OCI-M2 (cell line): ENCODE data around the gene NLK.
"Not testable (repeated sequence)": the region's sequence is repeated elsewhere in the genome, so short reads cannot be mapped to it uniquely, and the experiment has no call there.

ENCODE experiments used
- DNase-seq: peaks from one replicate; lab custom pipeline; 2025; ENCODE audit not compliant: unreplicated experiment; lab: John Stamatoyannopoulos, UW

NLK gene

GRCh38 chr17:28042657-28042720 lies at the start of gene NLK:
Gene NLK (plus strand): TSS chr17:28042677. CDS start chr17:28042874, 197 bp downstream.
- DNase-seq, result no peak

DNA sequence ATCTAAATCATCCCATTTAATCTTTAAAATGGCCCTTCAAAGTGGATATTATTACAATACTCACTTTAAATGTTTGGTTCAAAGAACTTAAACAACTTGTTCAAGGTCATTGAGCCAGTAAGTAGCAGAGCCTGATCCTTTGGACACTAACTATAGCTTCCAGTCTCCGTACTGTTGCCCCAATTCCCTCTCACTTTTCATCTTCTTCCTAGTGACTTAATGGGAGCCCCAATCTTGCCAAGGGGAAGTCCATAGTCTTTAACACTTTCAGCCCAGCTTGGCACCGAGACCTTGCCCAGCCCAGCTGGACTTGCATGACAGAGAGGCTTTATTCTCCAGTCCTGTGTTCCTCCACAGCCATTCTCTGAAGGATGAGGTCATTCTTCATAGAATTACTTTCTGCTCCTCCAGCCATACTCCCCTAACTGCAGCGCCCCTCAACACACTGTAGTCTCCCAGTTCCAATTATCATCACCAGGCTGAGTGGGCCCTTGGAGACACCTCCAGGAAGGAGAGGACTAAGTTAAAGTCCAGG lies 49.2 kb upstream of the NLK start:
- no peak for DNase-seq

DNA sequence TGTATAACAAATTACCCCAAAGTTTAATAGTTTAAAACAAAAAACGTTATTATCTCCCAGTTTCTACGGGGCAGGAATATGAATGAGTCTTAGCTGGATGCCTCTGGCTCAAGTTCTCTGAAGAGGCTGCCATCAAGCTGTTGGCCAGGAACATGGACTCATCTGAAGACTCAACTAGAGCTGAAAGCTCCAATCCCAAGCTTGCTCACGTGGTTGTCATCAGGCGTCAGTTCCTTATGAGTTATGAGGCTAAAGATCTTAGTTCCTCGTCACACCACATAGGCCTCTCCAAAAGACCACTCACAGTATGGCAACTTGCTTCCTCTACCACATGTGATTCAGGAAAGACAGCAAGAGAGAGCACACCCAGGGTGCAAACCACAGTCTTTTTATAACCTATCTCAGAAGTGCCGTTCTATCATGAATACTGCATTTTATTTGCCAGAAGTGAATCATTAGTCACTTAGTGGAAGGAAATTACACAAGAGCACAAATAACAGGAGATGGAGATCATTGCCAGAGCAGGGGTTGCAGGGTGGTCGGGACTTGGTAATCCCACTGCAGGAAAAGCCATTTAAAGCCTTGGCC lies 48.7 kb upstream of the NLK start:
- no peak for DNase-seq

DNA sequence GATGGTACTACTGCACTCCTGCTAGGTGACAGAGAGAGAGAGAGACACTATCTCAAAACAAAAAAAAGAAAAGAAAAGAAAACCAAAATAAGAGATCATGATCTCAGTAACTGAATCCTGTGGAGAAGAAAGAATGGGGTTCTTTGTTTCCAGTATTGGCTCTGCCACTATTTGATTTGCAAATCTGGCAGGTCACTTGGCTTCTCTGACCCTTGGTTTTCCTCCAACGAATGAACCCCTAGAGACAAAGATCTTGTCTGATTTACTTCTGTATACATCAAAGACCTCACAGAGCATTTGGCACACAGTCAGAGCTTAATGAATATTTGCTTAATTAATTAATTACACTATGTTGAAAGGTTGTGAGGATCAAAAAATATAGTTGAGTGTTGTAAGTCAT lies 47.9 kb upstream of the NLK start:
- DNase-seq, result no peak

DNA sequence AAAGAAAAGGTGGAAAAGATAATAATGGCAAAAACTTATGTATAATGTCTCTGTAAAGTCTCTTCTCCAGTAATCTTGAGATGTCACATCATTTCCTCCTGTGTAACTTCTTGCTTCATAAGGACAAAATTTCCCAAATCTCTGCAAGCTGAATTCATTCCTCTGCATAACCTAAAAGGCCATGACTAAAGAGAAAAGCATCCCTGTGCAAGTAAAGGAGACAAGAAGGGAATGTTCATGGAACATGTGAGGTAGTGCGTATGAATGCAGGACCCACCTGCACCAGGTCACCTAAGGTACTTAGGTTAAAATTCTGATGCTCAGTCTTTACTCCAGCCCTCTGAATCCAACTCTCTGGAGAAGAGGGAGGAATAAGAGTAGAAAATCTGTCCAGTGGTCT lies 46.9 kb upstream of the NLK start:
- DNase-seq, result no peak

GRCh38 chr17:27996202-27997043 lies 46.1 kb upstream of the NLK start:
- no peak for DNase-seq

DNA sequence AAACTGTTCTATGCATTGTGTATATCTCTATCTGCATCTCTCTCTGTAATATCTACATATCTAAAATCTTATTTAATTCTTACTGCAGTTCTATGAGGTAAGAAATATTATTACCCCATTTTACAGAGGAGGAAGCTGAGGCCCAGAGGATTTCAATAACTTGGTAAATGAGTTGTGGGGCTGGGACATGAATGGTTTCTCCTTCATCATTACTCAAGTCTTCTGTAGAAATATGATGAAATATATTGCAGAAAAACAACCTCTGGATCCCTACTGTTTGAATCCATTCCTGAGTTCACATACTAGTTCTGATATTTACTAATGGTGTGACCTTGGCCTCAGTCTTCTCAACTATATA lies 45.5 kb upstream of the NLK start:
- DNase-seq, result no peak

GRCh38 chr17:27997522-27997921 lies 45.0 kb upstream of the NLK start:
- no peak for DNase-seq

- DNase-seq, result no peak
Observed at GRCh38 chr17:28001149-28001548, 41.3 kb upstream of the NLK start.

DNA sequence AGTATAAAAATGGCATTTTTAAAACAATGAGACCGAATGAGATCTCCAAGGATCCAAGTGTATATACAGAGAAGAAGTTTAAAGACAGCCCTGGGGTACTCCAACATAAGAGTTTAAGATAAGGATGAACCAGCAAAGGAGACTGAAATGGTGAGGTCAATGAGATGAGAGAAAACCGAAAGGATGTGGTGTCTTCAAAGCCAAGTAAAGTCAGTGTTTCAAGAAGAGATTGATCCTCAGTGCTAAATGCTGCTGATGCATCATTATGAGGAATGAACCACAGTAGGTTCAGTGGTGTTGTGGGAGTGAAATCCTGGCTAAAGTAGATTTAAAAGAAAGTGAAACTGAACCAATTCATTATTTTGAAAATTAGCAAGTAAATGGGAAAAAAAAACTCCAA lies 38.1 kb upstream of the NLK start:
- no peak for DNase-seq

GRCh38 chr17:28007925-28008324 lies 34.6 kb upstream of the NLK start:
- DNase-seq, result not testable (repeated sequence)

GRCh38 chr17:28008513-28008912 lies 34.0 kb upstream of the NLK start:
- no peak for DNase-seq

DNA sequence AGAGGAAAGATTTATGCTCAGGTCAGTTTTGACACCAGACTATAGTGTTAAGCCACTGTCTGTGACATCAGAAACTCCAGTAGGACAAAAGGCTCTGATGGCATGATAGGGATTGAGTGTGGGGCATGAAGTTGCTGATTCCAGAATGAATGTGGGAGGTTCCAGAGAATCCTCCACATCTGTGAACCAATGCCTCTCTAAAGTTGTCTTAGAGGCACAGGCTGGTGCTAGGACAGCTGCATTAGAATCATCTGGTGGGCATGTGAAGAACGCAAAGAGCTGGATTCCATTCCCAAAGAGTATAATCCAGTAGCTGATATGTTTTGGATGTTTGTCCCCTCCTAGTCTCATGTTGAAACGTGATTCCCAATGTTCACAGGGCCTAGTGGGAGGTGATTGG lies 32.1 kb upstream of the NLK start:
- no peak for DNase-seq

DNA sequence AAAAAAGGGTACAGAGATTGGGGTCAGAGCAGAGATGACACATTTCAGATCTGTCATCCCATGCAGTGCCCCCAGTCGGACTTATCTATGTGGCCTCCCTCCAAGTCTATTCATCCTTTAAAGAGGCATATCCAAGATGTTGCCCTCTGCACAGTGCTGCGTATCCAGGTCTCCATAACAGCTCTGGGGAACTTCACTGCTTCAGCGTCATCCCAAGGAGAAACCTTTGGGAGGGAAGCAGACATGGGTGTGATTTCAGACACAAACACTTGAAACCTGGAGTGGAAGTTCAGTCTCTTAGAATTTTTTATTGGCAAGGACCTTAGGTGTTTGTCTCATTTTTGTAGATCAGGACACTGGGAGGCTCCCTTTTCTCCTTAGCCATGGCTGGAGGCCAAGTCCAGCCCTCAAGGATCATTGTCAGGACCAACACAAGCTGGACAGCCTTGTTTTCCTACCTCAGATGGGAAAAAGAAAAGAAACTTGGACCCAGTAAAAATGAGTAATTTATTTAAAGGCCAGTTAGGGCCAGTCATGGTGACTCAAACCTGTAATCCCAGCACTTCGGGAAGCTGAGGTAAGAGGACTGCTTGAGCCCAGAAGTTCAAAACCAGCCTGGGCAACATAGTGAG lies 23.9 kb upstream of the NLK start:
- DNase-seq, result no peak

DNA sequence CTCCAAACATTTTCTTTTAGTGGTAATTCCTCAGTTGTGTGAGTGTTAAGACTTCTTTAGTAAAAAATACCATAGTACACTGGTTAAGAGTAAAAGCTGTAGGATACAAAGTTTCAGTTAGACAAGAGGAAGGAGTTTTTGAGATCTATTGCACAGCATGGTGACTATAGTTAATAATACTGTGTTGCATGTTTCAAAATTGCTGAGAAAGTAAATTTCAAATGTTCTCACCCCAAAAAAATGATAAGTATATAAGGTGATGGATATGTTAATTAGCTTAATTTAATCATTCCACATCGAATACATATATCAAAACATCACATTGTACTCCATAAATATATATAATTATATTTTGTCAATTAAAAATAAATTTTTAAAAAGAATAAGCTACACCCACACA lies 22.0 kb upstream of the NLK start:
- DNase-seq, result no peak

GRCh38 chr17:28029044-28029443 lies 13.4 kb upstream of the NLK start:
- no peak for DNase-seq

DNA sequence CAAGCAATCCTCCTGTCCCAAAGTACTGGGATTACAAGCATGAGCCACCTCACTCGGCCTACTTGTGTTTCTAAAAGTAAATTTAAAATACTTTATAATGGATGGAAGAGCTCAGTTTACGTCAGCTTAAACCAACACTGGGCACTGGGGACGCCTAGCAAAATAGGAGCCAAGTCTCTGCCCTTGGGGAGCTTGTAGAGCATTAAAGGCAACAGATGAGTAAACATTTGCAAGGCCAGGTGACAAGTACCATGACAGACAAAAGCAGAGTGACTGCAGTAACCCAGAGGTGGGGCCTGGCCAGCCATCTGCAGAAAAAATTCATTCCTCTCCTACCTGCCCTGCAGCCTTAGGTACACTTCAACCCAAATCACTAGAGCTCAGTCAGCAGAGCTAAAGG lies 12.1 kb upstream of the NLK start:
- no peak for DNase-seq

GRCh38 chr17:28031174-28031573 lies 11.3 kb upstream of the NLK start:
- no peak for DNase-seq

DNA sequence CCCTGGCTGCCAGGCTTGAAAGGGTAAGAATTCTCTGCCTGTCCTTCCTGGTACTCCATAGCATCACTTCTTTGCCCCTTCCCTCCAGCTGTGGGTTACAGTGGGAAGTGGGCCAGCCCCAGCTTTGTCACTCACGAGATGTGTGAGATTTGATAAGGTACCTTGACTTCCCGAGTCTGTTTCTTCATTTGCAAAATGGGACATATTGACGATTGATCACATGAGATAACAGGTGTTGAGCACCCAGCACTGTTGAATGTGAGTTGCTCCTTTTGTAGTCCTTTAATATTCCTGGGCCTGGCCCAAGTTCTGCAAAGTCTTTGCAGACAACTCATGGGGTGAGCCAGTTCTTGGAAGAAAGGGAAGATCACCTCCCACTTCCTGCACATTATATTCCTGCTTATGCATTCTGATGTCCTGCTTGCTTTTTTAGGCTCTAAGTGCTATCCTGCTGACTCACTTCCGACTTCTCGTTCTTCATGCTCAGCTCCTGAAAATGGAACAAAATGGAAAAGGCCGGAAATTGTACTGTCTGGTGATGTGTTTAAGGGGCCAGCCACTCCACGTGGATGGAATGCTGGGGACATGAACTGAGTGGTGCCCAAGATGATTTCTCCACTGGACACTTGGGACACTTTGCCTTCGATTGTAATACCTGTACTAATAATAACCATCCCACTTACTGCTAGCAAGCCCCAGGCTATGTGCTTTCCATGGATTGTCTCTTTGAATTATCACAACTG lies 8.3 kb upstream of the NLK start:
- no peak for DNase-seq

GRCh38 chr17:28035452-28035851 lies 7.0 kb upstream of the NLK start:
- not testable (repeated sequence) for DNase-seq

DNA sequence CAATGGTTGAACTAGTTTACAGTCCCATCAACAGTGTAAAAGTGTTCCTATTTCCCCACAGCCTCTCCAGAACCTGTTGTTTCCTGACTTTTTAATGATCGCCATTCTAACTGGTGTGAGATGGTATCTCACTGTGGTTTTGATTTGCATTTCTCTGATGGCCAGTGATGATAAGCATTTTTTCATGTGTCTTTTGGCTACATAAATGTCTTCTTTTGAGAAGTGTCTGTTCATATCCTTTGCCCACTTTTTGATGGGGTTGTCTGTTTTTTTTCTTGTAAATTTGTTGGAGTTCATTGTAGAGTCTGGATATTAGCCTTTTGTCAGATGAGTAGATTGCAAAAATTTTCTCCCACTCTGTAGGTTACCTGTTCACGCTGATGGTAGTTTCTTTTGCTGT lies 6.6 kb upstream of the NLK start:
- not testable (repeated sequence) for DNase-seq

DNA sequence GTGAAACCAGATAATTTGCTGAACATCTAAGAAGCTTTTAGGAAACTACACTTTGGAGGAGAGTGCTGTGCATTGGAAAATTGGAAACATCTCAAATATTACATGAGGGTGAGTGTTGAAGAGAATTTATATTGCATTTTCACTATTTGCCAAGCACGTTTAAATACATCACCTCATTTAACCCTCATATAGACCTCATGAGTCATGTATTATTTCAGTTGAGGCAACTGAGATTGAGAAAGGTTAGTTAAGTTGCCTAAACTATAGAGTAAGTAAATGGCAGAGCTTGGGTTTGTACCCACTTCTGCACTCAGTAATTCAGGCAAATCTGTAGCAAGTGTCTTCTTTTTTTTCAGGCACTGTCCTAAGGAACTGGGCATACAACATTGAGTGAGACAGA lies 3.7 kb upstream of the NLK start:
- no peak for DNase-seq
